ENCODE measurements around the gene PERCC1. TPM values are rescaled to one million over a fixed set of nuclear protein-coding genes. Genes with fewer than 3 reads are reported as not detected.

Gene PERCC1
- total RNA-seq, 1 donor from 2014 or later = not detected

DNA sequence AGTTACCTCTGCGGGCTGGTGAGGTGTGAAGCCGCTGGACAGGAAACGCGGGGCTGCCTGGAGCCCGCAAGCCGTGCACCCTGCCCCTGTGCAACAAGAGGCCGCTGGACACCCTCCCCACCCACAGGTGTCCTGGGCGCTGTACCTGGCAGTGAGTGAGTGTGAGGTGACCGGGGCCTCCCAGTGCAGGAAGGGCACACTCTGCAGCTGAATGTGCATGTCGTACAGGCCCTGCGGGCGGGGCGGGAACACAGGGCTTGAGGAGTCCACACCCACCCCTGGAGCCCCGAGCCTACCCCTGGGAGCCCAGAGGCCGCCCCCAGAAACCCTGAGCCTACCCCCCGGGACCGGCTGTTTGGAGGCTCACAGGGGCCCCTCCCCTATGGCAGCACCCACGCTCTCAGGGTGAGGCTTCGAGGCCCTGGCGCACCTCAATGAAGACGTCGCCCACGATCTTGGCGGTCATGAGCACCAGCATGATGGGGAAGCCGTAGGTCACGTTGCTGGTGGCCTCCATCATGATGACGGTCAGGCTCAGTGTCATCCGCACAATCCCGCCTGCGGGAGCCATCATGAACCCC, 17.7 kb downstream of the PERCC1 start:
- DNase-seq (ENCODE audit: low read depth) = no peak

DNA sequence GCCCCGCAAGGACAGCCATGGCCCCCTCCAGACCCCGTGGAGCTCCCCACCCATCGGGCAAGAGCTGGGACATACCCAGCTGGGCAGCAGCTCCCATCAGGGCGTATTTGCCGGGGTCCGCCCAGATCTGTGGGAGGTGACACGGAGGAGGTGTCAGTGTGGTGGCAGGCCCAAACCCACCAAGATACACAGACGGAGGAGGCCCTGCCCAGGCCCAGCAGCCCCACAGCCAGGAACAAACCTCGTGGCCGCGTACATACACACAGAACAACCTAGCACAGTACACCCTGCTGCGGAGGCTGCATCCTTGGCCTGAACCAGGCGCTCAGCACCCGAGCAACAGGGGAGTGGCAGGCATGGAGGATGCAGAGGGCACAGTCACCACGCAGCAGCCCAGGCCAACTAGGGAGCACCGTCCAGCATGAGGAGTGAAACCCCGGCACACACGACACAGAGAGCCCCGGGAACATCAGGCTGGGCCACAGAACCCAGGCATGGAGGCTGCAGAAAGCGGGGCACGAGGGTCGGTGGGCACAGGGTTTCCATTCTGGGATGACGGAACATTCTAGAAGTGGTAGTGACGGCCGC, 18.4 kb downstream of the PERCC1 start:
- DNase-seq (ENCODE audit: low read depth) = no peak

DNA sequence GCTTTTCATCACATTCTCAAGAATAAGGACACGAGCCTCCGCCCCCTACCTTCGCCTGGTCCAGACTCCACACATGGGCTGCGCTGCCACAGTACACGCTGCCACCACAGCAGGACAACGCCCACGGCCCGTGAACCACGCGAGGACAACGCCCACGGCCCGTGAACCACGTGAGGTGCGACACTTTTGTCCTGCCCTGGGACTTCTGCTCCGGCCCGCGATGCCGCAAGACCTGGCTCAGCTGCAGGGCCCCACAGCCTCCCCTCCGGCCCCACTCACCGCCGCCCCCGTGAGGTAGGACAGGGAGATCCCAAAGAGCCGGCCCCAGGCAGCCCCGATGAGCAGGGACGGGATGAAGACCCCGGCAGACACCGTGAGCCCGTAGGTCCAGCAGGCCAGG, 19.3 kb downstream of the PERCC1 start:
- DNase-seq (ENCODE audit: low read depth) = no peak

DNA sequence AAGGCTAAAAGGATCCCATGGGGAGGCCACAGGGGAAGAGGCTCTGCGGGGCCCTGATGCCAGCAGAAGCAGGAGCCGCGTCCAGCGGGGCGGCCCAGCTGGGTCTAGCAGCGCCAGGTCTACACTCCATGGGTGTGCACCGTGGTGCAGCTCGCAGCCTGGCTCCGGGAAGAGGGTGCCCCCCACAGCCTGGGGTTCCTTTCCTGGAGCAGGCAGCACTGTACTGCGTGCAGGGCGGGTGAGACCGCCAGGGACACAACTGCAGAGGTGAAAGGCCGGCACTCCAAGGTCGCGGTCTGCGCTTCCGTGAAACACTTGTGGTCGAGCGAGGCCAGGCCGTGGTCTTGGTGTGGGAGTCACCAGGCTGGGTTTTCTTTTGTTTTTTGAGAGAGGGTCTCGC, 20.0 kb downstream of the PERCC1 start:
- no peak for DNase-seq (ENCODE audit: low read depth)

DNA sequence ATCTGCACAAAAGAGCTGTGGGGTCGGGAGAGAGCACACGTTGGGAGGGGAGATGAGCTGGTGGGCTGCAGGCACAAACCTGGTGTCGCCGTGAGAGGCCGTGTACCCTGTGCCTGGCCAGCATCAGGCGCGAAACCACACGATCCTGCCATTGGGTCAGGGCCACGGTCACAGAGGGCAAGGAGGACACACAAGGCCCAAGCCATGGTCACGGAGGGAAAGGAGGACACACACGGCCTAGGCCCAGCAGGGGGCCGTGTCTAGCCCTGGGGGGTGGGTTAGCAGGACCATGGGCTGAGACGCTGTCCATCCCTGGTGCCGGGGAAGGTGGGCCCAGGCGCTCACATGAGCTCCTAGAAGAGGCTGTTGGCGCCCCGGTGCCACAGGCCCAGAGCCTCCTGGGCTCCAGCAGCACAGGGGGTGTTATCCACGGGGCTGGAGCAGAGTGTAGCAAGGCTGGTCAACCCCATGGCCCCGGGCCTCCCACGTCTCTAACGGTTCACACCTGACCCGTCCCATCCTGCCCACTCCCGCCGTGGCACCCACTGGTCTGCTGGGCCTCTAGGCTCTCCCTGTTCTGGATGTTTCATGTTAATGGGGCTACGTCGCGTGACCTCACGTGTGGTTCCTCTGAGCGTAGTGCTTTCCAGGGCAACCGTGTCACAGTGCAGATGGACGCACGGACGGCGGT, 21.0 kb downstream of the PERCC1 start:
- DNase-seq (ENCODE audit: low read depth) = no peak

DNA sequence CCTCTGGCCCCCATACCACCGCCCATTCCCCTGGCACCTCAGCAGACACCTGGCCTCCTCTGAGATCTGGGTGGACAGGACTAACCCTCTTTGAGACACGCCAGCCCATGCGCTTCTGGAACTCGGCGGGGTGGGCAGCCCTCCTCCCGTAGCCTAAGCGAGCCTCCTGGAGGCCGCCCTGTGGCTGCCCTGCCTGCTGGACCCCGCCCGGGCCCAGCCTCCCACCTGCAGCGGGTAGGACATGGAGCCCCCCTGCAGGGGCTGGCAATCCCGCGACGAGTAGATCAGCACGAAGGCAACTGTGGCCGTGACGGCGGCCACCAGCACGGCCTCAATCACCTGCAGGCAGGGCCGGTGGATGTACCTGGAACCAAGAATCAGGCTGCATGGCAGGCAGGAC, 21.7 kb downstream of the PERCC1 start:
- DNase-seq (ENCODE audit: low read depth) = no peak

DNA sequence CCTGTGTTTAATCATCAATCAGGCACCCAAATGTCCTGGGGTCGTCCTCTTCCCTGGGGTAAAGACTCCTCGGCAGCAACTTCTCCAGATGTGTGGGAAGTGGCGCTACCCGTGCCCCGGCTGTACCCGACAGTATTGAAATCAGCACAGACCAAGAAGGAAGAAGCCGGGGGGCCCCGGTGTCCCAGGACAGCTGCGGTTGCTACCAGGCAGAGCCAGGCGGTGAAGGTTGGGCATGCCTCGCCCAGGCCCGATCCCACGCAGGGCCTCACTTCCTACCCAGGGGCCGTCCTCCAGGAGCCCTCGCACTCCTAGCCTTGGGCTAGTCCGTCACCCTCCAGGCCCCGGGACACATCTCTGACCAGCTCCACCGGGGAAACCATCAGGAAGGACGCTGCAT, 22.4 kb downstream of the PERCC1 start:
- no peak for DNase-seq (ENCODE audit: low read depth)

DNA sequence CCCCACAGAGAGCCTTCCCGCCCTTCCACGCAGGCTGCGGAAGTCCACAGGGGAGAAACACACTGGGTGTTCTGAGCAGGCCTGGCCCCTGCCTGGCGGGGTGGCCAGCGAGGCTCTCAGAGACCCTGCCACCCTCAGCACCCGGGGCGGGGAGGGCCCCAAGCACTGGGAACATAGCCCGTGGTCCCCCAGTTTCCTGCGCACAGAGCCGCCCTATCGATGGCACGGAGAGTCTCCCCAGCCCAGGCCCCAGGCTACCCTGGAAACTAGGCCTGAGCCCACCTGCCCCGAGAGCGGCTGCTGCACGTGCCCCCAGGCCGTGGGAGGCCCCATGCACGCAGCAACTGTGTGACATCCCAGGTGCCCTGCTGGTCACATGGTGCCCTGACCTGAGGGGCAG, 23.7 kb downstream of the PERCC1 start:
- no peak for DNase-seq (ENCODE audit: low read depth)

DNA sequence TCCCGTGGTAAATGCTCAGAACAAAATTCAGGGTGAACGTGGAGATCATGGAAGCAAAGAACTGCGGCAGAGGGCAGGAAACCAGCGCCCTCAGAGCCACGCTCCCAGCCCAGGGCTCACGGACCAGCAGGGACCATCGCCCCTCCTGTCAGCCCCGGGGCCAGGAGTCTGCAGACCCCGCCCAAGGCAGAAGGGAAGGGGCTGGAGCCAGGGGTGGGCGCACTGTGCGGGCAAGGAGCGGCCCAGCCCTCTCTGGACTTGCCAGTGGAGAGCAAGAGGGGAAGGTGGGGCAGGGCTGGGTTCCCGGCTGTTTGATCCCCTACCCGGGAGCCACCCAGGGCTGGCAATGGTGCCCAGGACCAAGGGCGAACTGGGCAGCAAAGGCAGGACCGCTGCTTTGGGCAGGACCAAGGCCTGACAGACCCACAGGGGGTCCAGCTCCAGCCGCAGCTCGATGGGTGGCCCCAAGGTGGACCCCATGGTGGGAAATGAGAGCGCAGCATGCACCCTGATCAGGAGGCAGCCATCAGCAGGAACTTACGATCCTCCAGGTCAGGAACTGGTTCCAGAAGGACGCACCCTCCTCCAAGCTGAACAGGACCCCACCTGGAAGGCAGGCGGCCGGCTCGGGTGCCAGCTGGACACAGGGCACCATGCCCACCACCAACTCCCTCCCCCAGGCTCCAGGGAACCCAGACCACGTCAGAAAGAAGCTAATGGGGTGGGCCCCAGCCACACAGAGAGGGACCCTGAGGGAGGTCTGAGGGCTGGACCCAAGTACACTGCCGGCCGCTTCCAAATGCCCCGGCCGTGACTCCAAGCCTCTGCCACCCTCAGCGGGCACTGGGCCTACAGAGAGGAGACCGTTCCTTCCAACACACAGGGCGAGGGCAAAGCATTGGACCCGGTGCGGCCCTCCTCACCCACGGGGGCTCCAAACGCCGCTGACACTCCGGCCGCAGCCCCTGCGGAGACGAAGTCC, 24.6 kb downstream of the PERCC1 start:
- no peak for DNase-seq (ENCODE audit: low read depth)

DNA sequence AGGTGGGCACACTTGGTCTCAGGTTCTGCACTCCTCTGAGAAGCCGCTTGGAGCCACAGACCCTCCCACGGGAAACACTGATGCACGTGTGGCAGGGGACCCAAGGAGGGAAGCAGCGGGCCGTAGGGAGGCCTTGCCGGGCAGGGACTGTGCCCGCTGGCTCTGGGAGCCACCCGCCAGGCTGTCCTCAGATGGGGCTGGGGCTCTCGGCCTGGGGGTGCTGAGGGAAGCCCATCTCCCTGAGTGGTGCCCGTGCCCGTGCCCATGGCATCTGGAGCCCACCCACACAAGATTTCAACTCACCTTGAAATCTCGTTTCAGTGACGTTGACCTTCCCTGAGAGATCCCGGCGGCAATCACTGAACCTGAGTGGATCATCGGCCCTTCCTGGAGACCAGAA, 26.1 kb downstream of the PERCC1 start:
- DNase-seq (ENCODE audit: low read depth) = no peak

DNA sequence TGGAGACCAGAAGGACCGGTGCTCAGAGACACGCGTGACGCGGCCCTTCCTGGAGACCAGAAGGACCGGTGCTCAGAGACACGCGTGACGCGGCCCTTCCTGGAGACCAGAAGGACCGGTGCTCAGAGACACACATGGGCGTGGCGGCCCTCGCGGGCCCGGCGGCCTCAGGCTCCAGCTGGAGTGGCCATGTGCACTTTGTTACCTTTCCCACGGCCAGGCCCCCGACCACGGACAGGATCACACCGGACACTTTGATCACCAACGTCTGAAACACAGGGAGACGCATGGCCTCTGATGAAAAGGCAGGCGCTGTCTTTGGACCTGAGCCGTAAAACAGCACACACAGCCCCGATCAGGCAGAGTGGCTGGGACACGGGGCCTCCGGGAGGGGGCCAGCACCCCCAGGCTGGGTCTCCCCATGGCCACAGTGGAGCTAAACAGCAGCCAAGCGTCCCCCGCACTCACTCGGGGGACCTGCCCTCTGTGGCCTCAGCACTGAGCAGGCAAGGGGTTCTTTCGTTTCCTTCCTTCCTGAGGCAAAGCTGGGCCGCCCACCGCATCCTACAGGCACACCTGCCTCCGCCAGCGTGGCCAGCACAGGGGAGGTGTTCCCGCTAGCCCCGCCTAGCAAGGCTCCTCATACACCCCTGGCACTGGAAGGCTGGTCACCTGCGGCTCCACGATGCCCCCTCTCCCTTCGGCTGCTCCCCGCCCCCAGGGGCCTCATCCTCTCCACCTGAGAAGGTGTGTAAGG, 26.8 kb downstream of the PERCC1 start:
- no peak for DNase-seq (ENCODE audit: low read depth)

DNA sequence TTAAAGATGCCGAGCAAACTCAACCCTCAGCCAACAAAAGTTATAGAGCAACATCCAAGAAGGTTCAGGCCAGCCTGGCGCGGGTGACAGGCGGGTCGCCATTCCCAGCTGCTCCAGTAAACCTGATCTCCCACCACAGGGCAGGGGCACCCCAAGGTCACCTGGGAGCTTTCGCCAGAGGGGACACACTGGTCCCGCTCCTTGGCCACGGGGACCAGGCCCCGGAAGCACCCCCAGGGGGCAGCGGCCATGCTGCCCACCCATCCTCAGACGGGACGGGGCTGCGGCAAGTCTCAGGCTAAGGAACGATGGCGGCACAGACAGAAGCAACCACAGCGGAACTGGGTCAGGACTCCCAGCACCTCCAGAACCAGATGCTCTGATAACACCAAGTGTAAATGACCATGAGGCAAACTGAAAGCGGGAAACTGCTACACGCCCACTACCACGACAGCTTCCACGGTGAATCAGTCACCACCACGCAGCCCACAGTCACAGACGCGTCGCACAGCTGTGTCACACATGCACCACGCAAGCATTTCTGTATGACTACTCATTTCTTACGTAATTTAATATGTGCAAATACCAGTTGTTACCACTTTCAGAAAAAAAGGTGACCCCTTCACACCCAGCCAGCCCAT, 27.6 kb downstream of the PERCC1 start:
- peak; percentile 45 for DNase-seq (ENCODE audit: low read depth)

DNA sequence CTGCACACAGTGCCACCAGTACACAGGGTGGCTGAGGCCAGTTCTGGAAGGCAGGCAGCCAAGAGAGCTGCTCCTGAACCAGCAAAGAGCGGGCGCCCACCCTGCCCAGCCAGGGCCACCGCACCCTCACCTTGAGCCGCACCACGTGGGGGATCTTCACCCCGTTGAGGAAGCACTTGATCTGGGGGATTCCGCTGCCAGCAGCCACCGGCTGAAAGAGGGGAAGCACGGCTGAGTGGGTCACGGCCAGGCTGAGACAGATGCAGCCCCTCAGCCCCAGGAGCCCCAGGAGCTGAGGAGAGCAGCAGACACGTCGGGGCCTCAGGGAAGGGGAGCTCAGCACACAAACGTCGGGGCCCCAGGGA, 28.1 kb downstream of the PERCC1 start:
- no peak for DNase-seq (ENCODE audit: low read depth)

DNA sequence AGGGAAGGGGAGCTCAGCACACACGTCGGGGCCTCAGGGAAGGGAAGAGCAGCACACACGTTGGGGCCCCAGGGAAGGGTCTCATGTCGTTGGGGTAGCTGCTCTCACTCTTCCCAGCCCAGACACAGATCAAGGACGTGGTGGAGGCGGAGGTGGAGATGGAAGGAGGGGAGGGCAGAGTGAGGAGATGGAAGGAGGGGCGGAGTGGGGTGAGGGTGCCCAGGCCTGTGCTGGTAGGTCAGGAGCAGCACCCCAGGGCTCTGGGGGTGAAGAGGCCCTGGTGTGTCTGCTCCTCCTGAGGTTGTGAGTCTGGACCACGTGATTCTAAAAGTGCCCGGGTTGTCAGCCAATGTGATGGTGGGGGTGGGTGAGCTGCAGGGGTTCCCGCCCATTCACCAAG, 29.1 kb downstream of the PERCC1 start:
- DNase-seq (ENCODE audit: low read depth) = no peak

DNA sequence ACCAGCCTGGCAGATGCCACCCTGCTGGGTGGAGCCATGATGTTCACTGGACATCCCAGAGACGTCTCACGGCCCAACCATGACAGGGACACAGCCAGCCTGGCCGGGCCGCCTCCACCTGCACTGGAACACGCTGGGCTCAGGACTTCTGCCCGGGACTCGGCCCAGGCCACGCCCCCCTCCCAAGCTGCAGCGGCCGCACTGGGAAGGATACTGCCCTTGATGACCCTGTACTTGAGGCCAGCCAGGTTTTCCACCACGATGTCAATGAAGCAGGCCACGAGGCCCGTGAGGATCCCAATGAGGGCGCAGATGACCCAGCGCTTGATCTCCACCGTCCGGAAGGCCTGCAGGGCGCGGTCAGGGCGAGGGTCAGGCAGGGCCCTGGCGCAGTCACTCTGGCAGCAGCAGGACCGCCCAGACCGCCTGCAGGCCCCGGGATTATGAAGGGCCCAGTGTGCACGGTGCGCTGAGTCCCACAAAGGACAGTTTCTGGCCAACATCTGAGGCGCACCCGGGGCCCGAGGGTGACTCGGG, 29.8 kb downstream of the PERCC1 start:
- no peak for DNase-seq (ENCODE audit: low read depth)

DNA sequence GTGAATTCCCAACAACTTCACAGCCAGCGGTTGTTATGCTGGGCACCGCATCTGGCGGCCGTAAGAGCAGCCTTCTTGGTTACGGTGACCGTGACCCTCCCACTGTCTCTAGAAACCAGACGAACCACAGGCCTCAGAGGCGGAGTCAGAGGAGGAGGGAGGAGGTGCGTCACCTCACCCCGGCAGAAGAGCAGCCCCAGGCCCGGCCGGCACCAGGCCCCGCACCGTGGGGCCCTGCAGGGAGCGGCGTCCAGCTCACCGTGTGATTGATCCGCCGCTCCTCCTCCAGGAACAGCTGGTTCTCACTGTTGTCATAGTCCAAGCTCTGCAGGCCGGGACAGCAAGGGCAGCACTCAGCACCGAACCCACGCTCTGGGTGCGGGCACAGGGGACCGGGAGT, 30.3 kb downstream of the PERCC1 start:
- DNase-seq (ENCODE audit: low read depth) = no peak

DNA sequence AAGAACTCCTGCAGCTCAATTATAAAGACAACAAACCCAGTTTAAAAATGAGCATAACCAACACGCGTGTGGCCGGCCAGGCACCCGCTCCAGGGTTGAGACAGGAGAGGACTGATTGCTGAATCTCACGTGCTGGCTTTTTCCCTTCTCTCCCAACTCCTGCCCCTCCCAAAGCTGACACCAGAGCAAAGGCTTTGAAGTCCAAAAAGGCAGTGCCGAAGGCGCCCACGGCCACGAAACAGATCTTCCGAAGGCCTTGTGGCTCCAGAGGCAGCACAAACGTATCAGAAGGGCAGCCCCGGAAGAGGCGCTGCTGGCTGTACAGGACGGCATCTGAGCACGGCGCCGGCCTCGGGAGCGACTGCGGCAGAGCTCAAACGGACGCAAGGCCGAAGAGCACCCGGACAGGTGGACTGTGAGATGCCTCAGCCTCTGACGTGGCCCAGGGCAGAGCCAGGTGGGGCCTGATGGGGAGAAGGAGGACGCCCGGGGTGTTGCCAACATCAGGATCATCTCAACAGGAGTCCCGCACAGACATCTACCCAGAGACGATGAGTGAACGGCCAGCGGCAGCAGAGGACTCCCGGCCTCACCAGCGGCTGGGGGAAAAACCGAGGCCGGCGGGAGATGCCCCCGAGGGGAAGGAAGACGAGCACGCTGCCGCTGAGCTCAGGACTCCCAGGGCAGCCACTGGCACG, 33.5 kb downstream of the PERCC1 start:
- DNase-seq (ENCODE audit: low read depth) = no peak

DNA sequence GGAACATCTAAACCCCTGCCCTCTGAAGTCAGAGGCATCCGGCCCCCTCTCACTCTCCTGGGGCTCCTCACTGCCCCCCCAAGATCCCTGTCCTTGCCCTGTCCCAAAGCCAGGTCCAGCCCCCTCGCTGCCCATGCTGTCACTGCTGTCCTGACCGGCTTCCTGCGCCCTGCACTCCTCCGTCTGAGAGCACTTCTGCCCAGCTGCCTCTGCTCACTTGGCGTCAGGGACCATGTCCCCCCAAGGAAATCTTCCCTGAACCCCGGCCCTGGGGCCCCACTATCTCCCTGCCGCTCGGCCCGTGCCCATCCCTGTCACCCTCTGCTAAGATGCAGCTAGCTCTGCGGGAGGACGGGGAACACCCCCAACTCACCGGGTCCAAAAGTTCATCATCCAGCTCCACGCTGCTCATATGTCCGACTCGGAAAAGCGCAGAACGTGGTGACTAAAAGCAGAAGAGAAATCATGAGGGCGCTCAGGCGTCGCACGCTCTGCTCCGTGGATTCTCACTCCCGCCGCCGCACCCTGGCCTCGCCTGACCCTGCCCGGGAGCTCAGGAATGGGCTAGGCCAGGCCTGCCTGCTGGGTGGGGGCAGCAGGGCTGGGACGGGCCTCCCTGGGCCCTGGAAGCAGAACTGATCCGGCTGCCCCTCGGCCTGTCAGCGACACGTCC, 34.2 kb downstream of the PERCC1 start:
- no peak for DNase-seq (ENCODE audit: low read depth)

DNA sequence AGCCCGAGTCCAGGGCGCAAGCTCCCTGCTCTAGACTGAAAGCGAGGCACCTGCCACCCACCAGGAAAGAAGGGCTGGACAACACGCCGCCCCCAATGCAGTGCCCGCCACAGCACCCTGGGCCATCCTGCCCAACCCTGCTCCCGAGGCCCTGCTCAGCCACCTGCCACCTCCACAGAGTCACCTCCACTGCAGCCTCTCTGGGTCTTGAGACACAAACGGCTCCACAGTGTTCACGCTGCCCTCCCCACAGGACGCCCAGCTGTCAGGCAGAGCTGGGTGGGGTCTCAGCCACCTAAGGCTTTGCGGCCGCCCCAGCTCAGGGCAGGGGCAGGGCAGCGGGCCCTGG, 34.7 kb downstream of the PERCC1 start:
- DNase-seq (ENCODE audit: low read depth) = no peak
